Activated CD4-positive, alpha-beta T cell treated with anti-CD3 and anti-CD28 coated beads, Interleukin-2, amount 50 U/mL, for 1 hour (primary cell): Measurements from ENCODE around the gene MDC1.
A peak's percentile ranks its signal among the peaks of the same experiment; 100 is the strongest.
"Not testable (repeated sequence)": the region's sequence is repeated elsewhere in the genome, so short reads cannot be mapped to it uniquely, and the experiment has no call there.

Source experiments
- DNase-seq: peaks from one replicate; pipeline ENCODE4 v3.0.0-alpha.2; 2020

The MDC1 gene

DNA sequence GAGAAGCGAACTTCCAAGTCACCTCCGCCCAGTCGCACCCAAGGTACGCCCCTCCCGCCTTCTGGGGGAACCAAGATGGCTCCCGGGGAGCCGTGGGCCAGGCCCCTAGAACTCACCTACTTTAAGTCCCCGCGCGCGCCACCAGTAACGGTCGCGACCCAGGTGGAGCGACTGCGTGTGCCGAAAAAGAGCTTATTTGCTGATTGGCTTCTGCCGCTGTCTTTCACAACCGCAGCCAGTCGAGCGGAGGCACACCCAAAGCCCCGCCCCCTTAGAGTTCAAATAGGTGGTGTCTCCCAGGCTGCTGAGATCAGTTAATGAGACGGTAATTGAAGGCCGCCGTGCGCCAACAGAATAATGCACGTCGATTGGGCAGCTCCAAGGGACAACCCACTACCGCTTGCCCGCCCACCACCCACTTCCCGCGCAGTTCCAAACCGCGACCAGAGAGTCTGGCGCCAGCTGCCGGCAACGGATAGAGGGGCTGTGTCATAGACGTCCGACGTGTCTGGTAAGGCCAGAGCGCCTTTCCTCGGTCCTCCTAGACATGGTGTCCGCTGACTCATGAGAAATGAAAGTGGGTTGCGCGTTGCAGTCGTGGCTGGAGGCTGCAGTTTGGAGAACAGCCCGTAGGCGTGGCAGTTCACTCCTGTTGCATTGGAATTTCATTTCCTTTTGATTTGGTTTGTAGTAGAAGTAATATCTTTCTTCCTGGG lies at the start of gene MDC1:
MDC1 (minus strand) TSS at position 153 of the 716 bp plus-strand sequence. CDS start 2,106 bp downstream, outside the sequence.
- peak; percentile 97 for DNase-seq

DNA sequence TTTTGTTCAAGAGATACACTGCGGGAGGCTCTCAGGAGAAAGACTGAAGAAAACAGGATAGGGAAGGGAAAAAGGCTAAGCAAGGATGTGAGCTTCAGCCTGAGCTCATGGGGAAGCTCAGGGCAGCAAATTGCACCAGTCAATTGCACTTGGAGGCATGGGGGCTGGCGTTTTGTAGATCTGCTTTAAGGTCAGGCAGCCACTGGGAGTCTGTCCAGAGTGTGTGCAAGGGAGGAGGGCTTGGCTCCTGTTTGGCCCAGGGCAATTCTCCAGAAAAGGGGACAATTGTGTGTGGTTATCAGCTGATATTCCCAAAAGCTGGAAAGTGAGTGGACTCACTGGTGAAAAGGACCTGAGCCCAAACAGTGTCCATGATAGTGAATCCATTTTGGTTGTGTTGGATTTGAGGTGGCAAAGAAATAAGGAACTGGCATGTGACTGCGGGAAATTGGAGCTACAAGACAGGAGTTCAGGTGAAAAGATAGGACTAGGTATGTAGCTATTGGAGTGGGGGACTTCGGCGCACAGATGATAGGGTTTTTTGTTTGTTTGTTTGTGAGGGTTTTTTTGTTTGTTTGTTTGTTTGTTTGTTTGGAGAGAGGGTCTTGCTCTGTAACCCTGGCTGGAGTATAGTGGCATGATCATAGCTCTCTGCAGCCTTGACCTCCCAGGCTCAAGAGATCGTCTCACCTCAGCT lies 49.5 kb upstream of the MDC1 start:
- no peak for DNase-seq

GRCh38 chr6:30765495-30765894 lies 48.4 kb upstream of the MDC1 start:
- DNase-seq, result not testable (repeated sequence)

DNA sequence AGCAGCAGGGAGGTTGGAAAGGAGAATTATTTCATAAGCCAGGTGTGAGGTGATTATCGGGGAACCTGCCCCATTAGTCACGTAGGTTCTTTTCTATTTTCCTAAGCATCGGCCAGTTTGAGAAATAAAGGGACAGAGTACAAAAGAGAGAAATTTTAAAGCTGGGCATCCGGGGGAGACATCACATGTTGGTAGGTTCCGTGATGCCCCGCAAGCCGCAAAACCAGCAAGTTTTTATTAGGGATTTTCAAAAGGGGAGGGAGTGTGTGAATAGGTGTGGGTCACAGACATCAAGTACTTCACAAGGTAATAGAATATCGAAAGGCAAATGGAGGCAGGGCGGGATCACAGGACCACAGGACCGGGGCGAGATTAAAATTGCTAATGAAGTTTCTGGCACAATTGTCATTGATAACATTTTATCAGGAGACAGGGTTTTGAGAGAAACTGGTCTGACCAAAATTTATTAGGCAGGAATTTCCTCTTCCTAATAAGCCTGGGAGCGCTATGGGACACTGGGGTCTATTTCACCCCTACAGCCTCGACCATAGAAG lies 47.5 kb upstream of the MDC1 start:
- DNase-seq, result not testable (repeated sequence)

DNA sequence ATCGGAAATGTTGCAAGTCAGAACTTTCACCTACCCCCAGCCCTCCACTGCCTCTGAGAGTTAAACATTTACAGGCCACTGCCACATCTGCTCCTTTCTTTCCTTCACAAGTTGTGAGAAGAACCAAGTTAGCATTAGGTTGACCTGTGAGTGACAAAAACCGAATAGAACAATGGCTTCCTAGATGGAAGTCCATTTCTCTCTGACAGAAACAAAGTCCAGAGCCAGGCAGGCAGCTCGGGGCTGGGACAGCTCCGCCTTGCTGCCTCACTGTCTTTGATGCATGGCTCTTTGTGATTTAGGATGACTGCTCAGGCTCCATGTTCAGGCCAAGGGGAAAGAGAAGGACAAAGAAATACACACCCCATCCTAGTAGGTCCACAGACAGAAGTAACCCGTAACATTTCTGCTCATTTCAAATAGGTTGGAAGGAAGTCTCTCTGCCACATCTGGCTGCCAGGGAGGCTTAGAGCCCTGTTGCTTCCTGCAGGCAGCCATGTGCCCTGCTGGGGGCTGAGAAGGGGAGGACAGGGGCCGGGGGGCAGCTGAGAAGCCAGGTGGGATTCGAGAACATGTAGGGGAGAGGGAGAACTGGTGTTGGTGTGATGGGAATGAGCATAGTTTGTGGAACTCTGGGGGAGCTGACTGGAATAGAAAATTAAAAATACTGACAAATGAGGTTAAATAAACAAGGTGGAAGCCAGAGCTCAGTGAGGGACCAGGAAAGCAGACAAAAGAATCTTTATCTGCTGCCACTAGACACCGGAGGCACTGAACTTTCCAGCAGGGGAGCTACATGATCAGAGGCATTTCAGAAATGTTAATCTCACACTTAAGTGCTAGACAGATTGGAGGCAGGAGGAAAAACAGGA lies 46.8 kb upstream of the MDC1 start:
- DNase-seq, result no peak

DNA sequence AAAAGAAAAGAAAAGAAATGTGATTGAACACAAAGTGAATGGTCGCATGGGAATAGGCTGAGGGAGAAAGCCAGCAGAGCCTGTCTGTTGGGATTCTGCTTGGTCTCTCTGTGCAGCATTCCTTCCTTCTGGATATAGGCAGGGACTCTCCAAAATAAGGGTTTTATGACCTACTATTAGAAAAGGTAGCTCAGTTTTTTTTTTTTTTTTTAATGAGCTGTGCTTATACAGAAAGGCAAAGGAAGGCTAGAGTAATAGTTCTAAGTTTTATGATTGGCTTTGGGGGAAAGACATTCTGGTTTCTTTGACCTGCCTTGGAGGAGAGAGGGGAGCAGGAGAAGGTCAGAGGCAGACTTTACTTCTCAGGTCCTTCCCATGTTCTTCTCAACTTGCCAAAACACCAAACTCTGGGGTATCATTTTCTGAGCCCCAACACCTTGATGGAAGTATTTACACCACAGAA lies 46.1 kb upstream of the MDC1 start:
- DNase-seq, result no peak

DNA sequence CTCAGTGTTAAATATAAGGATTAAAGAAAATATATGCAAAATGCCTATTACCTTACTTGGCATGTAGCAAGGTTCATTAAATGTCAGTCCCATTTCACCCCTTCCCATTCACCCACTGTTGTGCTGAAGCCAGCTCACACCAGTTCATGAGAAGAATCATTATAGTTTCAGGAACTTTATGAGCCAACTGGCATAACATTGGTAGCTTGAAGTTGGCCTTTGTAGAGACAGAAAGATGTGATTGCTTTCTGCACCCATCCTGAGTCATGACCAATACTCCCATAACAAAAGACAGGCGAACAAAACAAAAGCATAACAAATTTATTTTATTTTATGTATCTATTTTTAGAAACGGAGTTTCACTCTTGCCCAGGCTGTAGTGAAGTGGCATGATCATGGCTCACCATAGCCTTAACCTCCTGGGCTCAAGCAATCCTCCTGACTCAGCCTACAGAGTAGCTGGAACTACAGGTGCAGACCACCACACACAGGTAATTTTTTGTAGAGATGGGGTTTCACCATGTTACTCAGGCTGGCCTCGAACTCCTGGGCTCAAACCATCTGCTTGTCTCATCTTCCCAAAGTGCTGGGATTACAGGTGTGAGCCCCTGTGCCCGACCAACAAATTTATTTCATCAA lies 44.8 kb upstream of the MDC1 start:
- DNase-seq, result no peak

- DNase-seq, result no peak
Measured at GRCh38 chr6:30760549-30760948, 43.5 kb upstream of the MDC1 start.

- no peak for DNase-seq
Measured at GRCh38 chr6:30759575-30760239, 42.6 kb upstream of the MDC1 start.

DNA sequence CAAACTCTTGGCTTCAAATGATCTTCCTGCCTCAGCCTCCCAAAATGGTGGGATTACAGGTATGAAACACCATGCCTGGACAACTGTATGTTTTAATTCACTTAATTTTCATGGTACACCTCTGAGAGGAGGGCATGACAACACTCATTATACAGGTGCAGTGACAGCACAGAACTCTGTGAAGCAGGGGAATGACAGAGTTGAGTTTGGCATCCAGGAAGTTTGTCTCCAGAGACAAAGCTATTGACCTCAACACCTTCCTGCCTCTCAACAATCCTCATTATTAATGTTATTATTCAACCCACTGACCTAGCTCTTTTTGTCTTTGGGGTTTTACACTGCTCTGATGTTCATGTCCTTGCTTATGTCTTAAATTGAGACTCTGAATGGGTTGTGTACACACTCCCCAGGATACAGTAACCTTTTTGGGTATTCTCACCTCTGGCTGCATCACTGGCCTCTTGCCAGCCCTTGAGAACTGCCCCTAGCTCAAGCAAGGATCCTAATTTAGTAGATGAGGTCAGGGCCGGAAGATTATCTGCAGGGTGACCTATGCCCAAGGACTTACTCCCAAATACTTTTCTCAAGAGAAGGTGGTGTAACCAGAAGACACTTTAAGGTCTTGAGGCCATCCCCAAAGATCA lies 40.3 kb upstream of the MDC1 start:
- no peak for DNase-seq

DNA sequence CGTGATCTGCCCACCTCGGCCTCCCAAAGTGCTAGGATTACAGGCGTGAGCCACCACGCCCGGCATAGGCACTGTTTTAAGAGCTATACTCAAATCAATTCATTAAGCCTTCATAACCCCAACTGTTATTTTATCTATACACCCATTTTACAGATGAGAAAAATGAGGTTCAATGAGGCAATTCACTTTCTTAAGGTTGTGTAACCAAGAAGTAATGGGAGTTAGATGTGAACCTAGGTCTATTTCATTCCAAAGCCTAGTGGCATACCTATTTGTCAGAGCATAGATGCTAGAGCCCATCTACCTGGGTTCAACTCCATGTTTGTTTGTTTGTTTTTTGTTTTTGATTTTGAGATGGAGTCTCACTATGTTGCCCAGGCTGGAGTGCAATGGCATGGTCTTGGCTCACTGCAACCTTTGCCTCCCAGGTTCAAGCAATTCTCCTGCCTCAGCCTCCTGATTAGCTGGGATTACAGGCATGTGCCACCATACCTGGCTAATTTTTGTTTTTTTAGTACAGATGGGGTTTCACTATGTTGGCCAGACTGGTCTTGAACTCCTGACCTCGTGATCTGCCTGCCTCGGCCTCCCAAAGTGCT lies 39.4 kb upstream of the MDC1 start:
- not testable (repeated sequence) for DNase-seq

DNA sequence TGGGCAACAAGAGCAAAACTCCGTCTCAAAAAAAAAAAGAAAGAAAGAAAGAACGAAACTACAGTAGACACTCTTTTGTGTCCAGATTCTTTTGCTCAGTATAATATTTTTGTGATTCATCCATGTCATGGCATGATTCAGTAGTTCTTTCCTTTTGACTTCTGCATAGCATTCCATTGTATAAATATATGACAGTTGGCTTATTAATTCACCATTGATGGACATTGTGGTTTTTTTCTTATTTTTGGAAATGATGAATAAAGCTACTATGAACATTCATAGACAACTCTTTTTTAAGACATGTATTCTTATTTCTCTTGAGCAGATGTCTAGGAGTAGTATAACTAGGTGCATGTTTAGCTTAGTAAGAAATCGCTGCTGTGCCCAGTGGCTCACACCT lies 37.5 kb upstream of the MDC1 start:
- no peak for DNase-seq

DNA sequence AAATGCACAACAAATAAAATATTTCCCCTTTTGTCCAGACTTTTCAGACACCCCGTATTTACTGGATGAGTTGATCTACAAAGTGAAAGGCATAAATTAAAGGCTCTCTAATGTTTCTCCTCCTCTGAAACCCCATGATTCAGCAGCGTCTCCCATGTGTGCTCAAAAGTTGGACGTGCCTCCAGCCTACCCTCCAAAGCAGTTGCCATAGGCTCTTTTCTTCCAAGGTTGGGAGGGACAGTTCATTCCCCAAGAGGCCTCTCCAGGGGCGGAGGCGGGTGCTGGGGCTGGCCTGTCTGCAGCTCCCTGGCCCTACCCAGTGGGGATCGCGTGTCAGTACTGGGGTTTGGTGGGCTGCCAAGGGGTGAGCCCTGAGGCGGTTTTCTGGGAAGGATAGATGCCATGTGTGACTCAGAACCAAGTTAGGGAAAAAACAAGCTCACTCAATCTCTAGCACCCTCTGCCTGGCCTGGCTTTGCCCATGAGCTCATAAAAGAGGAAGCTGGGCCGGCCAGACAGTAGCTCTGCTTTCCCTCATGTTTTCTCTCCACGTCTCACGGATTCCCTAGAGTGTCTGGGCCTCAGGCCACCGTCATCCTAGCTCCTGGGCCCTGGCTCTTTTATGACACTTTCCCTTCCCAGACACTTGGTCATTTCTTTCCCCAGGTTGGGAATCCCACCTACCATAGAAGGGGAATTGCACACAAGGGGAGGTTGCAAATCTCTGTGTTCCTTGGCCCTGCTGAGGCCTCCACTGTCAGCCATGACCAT lies 35.3 kb upstream of the MDC1 start:
- no peak for DNase-seq

GRCh38 chr6:30750379-30750668 lies 33.2 kb upstream of the MDC1 start:
- DNase-seq, result no peak

DNA sequence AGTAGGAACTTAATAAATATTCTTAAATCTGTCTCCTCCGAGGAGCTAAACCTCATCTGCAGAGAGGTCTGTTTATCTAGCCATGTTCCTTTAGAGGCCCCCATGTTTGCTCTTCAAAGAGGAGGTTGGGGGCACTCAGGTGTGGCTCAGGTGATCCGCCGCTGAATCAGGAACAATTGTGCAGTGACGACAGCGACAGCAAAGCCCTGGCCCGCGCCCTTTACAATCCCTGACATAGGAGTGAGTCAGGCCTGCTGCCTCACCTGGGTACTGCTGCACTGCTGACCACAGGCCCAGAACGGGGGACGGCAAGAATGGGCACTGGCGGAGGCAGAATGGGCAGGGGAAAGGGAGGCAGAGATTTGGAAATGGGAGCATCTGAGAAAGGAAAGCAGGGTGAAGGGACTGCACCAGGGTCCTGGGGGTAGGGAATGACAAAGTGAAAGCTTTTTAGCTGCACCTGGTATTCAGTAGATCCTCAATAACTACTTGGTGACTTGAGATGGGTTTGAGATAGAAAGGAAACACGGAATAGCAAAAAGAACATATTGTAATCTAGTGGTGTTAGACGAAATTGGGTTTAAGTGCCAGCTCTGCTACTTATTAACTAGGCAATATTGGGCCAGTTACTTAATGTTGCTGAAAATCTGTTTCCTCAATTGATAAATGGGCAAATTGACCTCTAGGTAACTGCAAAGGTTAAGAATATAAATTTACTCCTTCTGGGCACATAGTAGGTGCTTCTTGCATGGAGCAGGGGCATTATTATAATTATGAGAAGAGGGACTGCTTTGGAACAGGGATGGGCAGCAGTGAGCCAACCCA lies 32.7 kb upstream of the MDC1 start:
- DNase-seq, result no peak

DNA sequence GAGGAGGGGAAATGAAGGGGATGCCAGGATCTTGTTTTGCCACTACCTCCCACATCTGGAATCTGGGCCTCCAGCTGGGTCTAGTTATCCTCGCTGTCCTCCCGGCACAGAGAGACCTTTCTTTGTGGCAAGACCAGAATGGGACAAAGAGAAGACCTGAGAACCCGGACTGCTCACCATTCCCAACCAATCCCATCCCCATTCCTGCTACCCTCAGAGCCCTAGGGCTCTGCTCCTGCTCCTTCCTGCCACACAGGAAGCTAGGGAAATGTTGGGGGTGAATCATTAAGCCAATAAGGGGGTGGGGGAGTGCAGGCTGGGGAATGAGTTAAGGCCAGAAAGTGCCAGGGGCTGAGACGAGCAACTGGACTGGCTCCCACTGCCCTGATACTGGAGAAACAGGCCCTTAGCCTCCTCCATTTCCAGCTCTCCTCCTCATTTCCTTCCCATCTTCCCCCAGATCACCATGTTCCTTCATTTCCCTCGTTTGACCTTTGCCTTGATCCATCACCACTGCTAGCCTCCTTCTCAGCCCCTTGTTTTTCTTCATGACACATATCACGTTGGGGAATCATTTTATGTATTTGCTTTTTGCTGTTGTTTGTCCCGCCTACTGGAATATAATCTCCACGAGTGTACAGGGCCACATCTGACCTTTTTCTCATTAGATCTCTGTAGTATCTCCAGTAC lies 31.9 kb upstream of the MDC1 start:
- DNase-seq, result no peak

GRCh38 chr6:30747902-30748769 lies 31.1 kb upstream of the MDC1 start:
- no peak for DNase-seq

GRCh38 chr6:30747300-30747687 lies 30.2 kb upstream of the MDC1 start:
- no peak for DNase-seq
